ENCODE measurements around the gene CHERP.
"Not testable (repeated sequence)": the region's sequence is repeated elsewhere in the genome, so short reads cannot be mapped to it uniquely, and the experiment has no call there.

CHERP gene

GRCh38 chr19:16520074-16520973 is 21.9 kb downstream of the CHERP start:
- DNase-seq (ENCODE audit: low read depth) = no peak

GRCh38 chr19:16519230-16519687 is 23.0 kb downstream of the CHERP start:
- no peak for DNase-seq (ENCODE audit: low read depth)

- DNase-seq (ENCODE audit: low read depth) = no peak
Observed at GRCh38 chr19:16518483-16519229, 23.6 kb downstream of the CHERP start.

GRCh38 chr19:16518061-16518460 is 24.2 kb downstream of the CHERP start:
- no peak for DNase-seq (ENCODE audit: low read depth)

GRCh38 chr19:16516923-16517610 is 25.2 kb downstream of the CHERP start:
- no peak for DNase-seq (ENCODE audit: low read depth)

GRCh38 chr19:16516381-16516780 is 25.9 kb downstream of the CHERP start:
- no peak for DNase-seq (ENCODE audit: low read depth)

- no peak for DNase-seq (ENCODE audit: low read depth)
Observed at GRCh38 chr19:16514383-16515019, 27.7 kb downstream of the CHERP start.

- not testable (repeated sequence) for DNase-seq (ENCODE audit: low read depth)
Observed at GRCh38 chr19:16512611-16513010, 29.6 kb downstream of the CHERP start.

GRCh38 chr19:16509141-16510061 is 32.8 kb downstream of the CHERP start:
- DNase-seq (ENCODE audit: low read depth) = no peak

GRCh38 chr19:16508546-16508945 is 33.7 kb downstream of the CHERP start:
- no peak for DNase-seq (ENCODE audit: low read depth)

GRCh38 chr19:16506961-16507360 is 35.3 kb downstream of the CHERP start:
- DNase-seq (ENCODE audit: low read depth) = no peak

- not testable (repeated sequence) for DNase-seq (ENCODE audit: low read depth)
Observed at GRCh38 chr19:16506161-16506560, 36.1 kb downstream of the CHERP start.

- no peak for DNase-seq (ENCODE audit: low read depth)
Observed at GRCh38 chr19:16504271-16504670, 38.0 kb downstream of the CHERP start.

GRCh38 chr19:16497837-16498236 is 44.4 kb downstream of the CHERP start:
- no peak for DNase-seq (ENCODE audit: low read depth)

- DNase-seq (ENCODE audit: low read depth) = no peak
Observed at GRCh38 chr19:16497042-16497441, 45.2 kb downstream of the CHERP start.

GRCh38 chr19:16496613-16496983 is 45.6 kb downstream of the CHERP start:
- DNase-seq (ENCODE audit: low read depth) = no peak

GRCh38 chr19:16495982-16496612 is 46.1 kb downstream of the CHERP start, which contains the start of the genes C19orf44 and CALR3:
C19orf44 (plus strand) TSS chr19:16496394; CDS start chr19:16500793, 4,399 bp downstream.
CALR3 (minus strand) TSS chr19:16496167; CDS start chr19:16496129, 38 bp downstream.
- peak; percentile 96 for DNase-seq (ENCODE audit: low read depth)

GRCh38 chr19:16486476-16486875 is 55.8 kb downstream of the CHERP start:
- DNase-seq (ENCODE audit: low read depth) = not testable (repeated sequence)

- DNase-seq (ENCODE audit: low read depth) = no peak
Observed at GRCh38 chr19:16482745-16483144, 59.5 kb downstream of the CHERP start.

- DNase-seq (ENCODE audit: low read depth) = no peak
Observed at GRCh38 chr19:16477311-16477710, 64.9 kb downstream of the CHERP start.

Measured in stimulated activated CD8-positive, alpha-beta memory T cell treated with anti-CD3 and anti-CD28 coated beads, Interleukin-4, amount 100 ng/mL, for 24 hours (primary cell).